MCF 10A (cell line): ENCODE results near the gene ZBTB21. TPM values are rescaled to one million over a fixed set of nuclear protein-coding genes. Genes with fewer than 3 reads are reported as not detected.

Source experiments
- BruUV-seq: library from RNA; stranded (reverse); fragments of 400-500 nt; replicated peaks from 2 replicates; lab custom pipeline; 2021; lab: Mats Ljungman, UMichigan
- CTCF ChIA-PET: fragments of 300-600 bp; sonication (Branson Sonifier 250); formaldehyde crosslinking; extraction: SDS; loops from one replicate; lab custom pipeline; 2021; ENCODE audit warnings: antibody characterized with exemption, inconsistent platforms; lab: Yijun Ruan, JAX
- POLR2A ChIA-PET: fragments of 300-600, 350-650 bp; sonication (Branson Sonifier 250); formaldehyde crosslinking; extraction: SDS; loops from one replicate; lab custom pipeline; 2020; ENCODE audit warnings: antibody characterized with exemption, inconsistent platforms; lab: Yijun Ruan, JAX
- DNase-seq: peaks from one replicate; pipeline ENCODE4 v3.0.0-alpha.2; 2018; ENCODE audit not compliant: unreplicated experiment
- H3K27ac Mint-ChIP-seq: one replicate; pipeline ENCODE4 v1.8.0; 2022; ENCODE audit warnings: mild to moderate bottlenecking, low read depth, mixed read lengths; ENCODE audit not compliant: unreplicated experiment
- H3K27me3 Mint-ChIP-seq: one replicate; pipeline ENCODE4 v1.8.0; 2022; ENCODE audit warnings: mixed read lengths; ENCODE audit not compliant: insufficient read depth, unreplicated experiment
- H3K36me3 Mint-ChIP-seq: one replicate; pipeline ENCODE4 v1.8.0; 2022; ENCODE audit warnings: mild to moderate bottlenecking, moderate library complexity, mixed read lengths; ENCODE audit not compliant: insufficient read depth, unreplicated experiment
- H3K4me1 Mint-ChIP-seq: one replicate; pipeline ENCODE4 v1.8.0; 2022; ENCODE audit warnings: mixed read lengths; ENCODE audit not compliant: insufficient read depth, unreplicated experiment
- H3K4me3 Mint-ChIP-seq: one replicate; pipeline ENCODE4 v1.8.0; 2022; ENCODE audit warnings: mild to moderate bottlenecking, moderate library complexity, mixed read lengths; ENCODE audit not compliant: unreplicated experiment
- H3K9me3 Mint-ChIP-seq: one replicate; pipeline ENCODE4 v1.8.0; 2022; ENCODE audit warnings: mixed read lengths; ENCODE audit not compliant: unreplicated experiment
- intact Hi-C: fragments of 100-400 bp; cut with micrococcal nuclease; formaldehyde crosslinking; loops from 2 replicates; pipeline ENCODE4 v1.14.1; 2022
- total RNA-seq: library from RNA; stranded (reverse); gene quantifications from 2 replicates; pipeline ENCODE4 v1.2.3, GENCODE V29; 2022
- TF ChIP-seq, protein P1 (sequence below): fragments of 200-600 bp; IDR thresholded peaks from one replicate; pipeline ENCODE4 v1.8.0; 2022; ENCODE audit warnings: antibody characterized with exemption, mild to moderate bottlenecking; ENCODE audit not compliant: unreplicated experiment

The ZBTB21 gene
- total RNA-seq, 1 experiment from 2014 or later: 27.3 TPM

DNA sequence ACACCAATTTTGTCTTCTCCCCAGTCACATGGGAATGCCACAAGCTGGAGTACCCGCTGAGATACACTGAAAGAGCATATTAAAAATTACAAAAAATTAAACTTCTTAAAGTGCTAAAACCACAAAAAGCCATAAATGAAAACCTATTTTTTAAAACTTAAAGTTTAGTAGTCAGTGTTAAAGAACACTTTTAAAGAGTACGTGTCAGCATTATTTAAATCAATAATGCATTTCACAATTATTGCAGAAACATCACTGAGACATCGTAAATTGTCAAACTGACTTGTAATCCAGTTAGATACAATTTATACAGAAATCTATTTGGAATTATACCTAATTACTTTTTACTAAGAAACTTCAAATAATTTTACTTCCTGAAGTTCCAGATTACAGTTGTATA lies 22.9 kb downstream of the ZBTB21 start:
- intact Hi-C loops: no loop called here
- Mint-ChIP-seq H3K27ac (peak overlapping the region; percentile 6), H3K9me3 (no peaks in the 10 kb centered on the region), H3K4me3 (no peak overlapping the region), H3K36me3 (peaks cover 24% of the 10 kb centered on the region), H3K4me1 (peaks cover 4% of the 10 kb centered on the region), H3K27me3 (no peaks in the 10 kb centered on the region)
- no peak for DNase-seq
- ChIA-PET POLR2A (interaction anchor here (0.6 to 1.2 kb wide), 2 partner anchors 15 to 109 kb away, joined by 3 read pairs; no protein-coding TSS in a partner anchor), CTCF (no interaction called here)
- no TSS peak for BruUV-seq
- TF ChIP-seq, protein P1, sequence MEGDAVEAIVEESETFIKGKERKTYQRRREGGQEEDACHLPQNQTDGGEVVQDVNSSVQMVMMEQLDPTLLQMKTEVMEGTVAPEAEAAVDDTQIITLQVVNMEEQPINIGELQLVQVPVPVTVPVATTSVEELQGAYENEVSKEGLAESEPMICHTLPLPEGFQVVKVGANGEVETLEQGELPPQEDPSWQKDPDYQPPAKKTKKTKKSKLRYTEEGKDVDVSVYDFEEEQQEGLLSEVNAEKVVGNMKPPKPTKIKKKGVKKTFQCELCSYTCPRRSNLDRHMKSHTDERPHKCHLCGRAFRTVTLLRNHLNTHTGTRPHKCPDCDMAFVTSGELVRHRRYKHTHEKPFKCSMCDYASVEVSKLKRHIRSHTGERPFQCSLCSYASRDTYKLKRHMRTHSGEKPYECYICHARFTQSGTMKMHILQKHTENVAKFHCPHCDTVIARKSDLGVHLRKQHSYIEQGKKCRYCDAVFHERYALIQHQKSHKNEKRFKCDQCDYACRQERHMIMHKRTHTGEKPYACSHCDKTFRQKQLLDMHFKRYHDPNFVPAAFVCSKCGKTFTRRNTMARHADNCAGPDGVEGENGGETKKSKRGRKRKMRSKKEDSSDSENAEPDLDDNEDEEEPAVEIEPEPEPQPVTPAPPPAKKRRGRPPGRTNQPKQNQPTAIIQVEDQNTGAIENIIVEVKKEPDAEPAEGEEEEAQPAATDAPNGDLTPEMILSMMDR: no peak

DNA sequence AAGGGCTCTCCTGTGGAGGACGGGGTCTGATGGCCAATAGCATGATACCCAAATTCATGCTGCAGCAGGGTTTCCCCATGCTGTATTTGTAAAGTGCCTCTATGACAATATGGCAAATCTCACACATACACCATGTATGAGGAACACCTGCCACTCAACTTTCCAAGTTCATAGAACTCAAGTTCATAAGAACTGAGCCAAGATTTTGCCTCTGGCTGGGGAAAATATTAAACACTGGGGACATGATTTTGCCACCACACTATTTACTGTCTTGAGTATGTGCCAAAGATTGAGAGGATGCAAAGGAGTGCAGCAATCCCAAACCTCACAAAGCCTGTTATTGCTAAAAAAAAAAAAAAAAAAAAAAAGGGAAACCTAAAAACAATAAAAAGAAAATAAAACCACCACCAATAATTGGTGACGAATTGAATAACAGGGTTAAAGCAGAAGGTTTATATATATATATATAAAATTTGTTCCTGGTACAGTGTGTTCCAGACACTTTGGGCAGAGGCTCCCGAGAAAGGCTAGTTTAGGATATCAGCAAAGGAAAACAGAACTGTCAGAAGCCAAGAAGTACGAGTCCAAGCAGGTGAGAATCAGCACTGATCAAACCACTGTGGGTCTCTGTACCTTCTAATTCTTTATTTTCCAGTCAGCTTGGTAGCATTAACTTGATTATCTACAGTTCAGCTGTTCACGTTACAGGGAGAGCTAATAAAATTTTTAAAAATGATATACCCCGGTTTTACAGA lies 24.3 kb downstream of the ZBTB21 start:
- H3K9me3 Mint-ChIP-seq: no peaks in the 10 kb centered on the region
- no TSS peak for BruUV-seq
- H3K4me1 Mint-ChIP-seq: peaks cover 4% of the 10 kb centered on the region
- peaks cover 12% of the 10 kb centered on the region for H3K36me3 Mint-ChIP-seq
- TF ChIP-seq, protein P1: no peak
- intact Hi-C loops: no loop called here
- ChIA-PET POLR2A (interaction anchor here (1.2 kb wide), 1 partner anchor 108 kb away, joined by 3 read pairs; no protein-coding TSS in a partner anchor), CTCF (no interaction called here)
- H3K27ac Mint-ChIP-seq: no peak overlapping the region
- no peak overlapping the region for H3K4me3 Mint-ChIP-seq
- no peak for DNase-seq
- H3K27me3 Mint-ChIP-seq: no peaks in the 10 kb centered on the region

DNA sequence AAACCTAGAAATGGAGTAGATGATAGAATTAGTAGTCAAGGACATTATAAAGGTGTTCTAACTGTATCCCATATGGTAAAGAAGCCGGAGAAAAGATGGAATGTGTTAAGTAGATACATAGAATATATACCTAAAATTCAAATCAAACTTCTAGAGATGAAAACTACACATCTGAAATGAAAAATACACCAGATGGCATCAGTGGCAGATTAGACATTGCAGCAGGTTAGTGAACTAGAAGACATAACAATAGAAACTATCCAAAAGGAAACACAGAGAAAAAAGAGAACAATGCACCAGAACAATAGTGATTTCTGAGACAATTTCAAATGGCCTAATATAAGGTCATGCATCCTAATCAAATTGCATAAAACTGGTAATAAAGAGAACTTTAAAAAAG lies 26.9 kb downstream of the ZBTB21 start:
- no peak overlapping the region for H3K4me3 Mint-ChIP-seq
- no peaks in the 10 kb centered on the region for H3K36me3 Mint-ChIP-seq
- TF ChIP-seq, protein P1: no peak
- no TSS peak for BruUV-seq
- intact Hi-C loops: no loop called here
- POLR2A ChIA-PET: interaction anchor here (0.6 kb wide), 1 partner anchor 263 kb away, joined by 3 read pairs; no protein-coding TSS in a partner anchor
- peaks cover 11% of the 10 kb centered on the region for H3K9me3 Mint-ChIP-seq
- CTCF ChIA-PET: interaction anchor here (0.7 to 0.8 kb wide), 2 partner anchors 13 to 82 kb away, joined by 3 to 5 read pairs; no protein-coding TSS in a partner anchor
- H3K4me1 Mint-ChIP-seq: peaks cover 4% of the 10 kb centered on the region
- H3K27me3 Mint-ChIP-seq: no peaks in the 10 kb centered on the region
- H3K27ac Mint-ChIP-seq: no peak overlapping the region
- DNase-seq: no peak

DNA sequence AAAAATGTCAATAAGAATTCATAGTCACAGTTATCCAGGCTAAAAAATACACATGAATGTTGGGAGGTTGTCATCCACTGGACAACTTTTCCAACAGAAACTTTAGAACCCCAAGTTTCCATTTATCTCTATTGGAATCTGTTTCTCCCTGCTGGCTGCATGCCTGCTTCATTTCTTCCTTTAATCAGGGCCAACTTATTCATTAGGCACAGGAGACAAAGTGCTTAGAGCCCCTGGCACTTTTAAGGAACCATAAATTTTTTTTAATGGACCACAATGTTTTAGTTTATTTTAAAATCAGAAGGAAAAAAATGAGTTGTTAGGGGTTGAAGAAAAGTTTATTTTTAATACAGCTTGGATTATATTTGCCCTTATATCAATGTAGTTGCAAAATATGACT lies 29.6 kb downstream of the ZBTB21 start:
- Mint-ChIP-seq H3K4me1 (no peaks in the 10 kb centered on the region), H3K36me3 (no peaks in the 10 kb centered on the region), H3K27ac (no peak overlapping the region), H3K27me3 (no peaks in the 10 kb centered on the region), H3K9me3 (peaks cover 11% of the 10 kb centered on the region), H3K4me3 (no peak overlapping the region)
- no TSS peak for BruUV-seq
- TF ChIP-seq, protein P1: no peak
- DNase-seq: no peak
- intact Hi-C loops: no loop called here
- CTCF ChIA-PET: interaction anchor here (0.6 kb wide), 1 partner anchor 62 kb away, joined by 4 read pairs; no protein-coding TSS in a partner anchor
- POLR2A ChIA-PET: interaction anchor here (1.2 kb wide), 1 partner anchor 14 kb away, joined by 3 read pairs; no protein-coding TSS in a partner anchor
